Ramos (cell line): ENCODE results near the gene MEF2D.

ENCODE experiments used
- in situ Hi-C: fragments of 300-500 bp; cut with MboI; formaldehyde crosslinking; loops from one replicate; pipeline ENCODE4 v1.14.3; 2022; ENCODE audit warnings: low sequenced_read_pairs; ENCODE audit not compliant: unreplicated experiment

Gene MEF2D

GRCh38 chr1:156434989-156435544, 65.5 kb downstream of the MEF2D start:
- in situ Hi-C loops, result no loop called here

GRCh38 chr1:156433602-156434001, 67.0 kb downstream of the MEF2D start:
- in situ Hi-C loops, result no loop called here

- in situ Hi-C loops, result no loop called here
Measured at GRCh38 chr1:156433032-156433431, 67.5 kb downstream of the MEF2D start.

- in situ Hi-C loops, result no loop called here
Measured at GRCh38 chr1:156432669-156433018, 67.9 kb downstream of the MEF2D start.

GRCh38 chr1:156431769-156432668, 68.6 kb downstream of the MEF2D start:
- in situ Hi-C loops, result no loop called here

GRCh38 chr1:156431366-156431765, 69.2 kb downstream of the MEF2D start:
- in situ Hi-C loops, result no loop called here

GRCh38 chr1:156430866-156431265, 69.7 kb downstream of the MEF2D start:
- in situ Hi-C loops, result no loop called here

- in situ Hi-C loops, result no loop called here
Measured at GRCh38 chr1:156430303-156430702, 70.3 kb downstream of the MEF2D start.

GRCh38 chr1:156429313-156430060, 71.1 kb downstream of the MEF2D start:
- in situ Hi-C loops, result no loop called here

- in situ Hi-C loops, result no loop called here
Measured at GRCh38 chr1:156428746-156429288, 71.8 kb downstream of the MEF2D start.

- in situ Hi-C loops, result no loop called here
Measured at GRCh38 chr1:156427957-156428356, 72.6 kb downstream of the MEF2D start.

- in situ Hi-C loops, result no loop called here
Measured at GRCh38 chr1:156425943-156426342, 74.6 kb downstream of the MEF2D start.

- in situ Hi-C loops, result no loop called here
Measured at GRCh38 chr1:156424806-156425432, 75.7 kb downstream of the MEF2D start.

GRCh38 chr1:156423422-156424352, 76.9 kb downstream of the MEF2D start:
- in situ Hi-C loops, result no loop called here

GRCh38 chr1:156422602-156423091, 77.9 kb downstream of the MEF2D start:
- in situ Hi-C loops, result no loop called here

- in situ Hi-C loops, result no loop called here
Measured at GRCh38 chr1:156421939-156422601, 78.5 kb downstream of the MEF2D start.

GRCh38 chr1:156421062-156421938, 79.3 kb downstream of the MEF2D start:
- in situ Hi-C loops, result no loop called here
